HEK293 (cell line): ENCODE results near the gene SOX6.

ENCODE experiments used
- CTCF ChIA-PET: fragments of 350-600 bp; formaldehyde crosslinking; extraction: SDS; loops from one replicate; lab custom pipeline; 2021; ENCODE audit warnings: antibody characterized with exemption; lab: Yijun Ruan, JAX
- POLR2A ChIA-PET: fragments of 300-600 bp; formaldehyde crosslinking; extraction: SDS; loops from one replicate; lab custom pipeline; 2020; ENCODE audit warnings: antibody characterized with exemption, inconsistent platforms; lab: Yijun Ruan, JAX
- H3K27ac ChIP-seq: fragments of 200-500 bp; sonication (Bioruptor generic); 2 replicates; pipeline ENCODE4 v1.5.1; 2014; ENCODE audit warnings: low read depth, low read length, control low read depth, inconsistent platforms; ENCODE audit errors: extremely low read depth
- H3K36me3 ChIP-seq, 2 experiments: fragments of 200-500 bp in 1 of 2; sonication (Bioruptor generic) in 1 of 2; 1 replicate in 1 of 2; 2 replicates in 1 of 2; pipeline ENCODE4 v1.5.1; 2014 to 2017; ENCODE audit warnings: inconsistent platforms in 2 of 2, low read length in 2 of 2; ENCODE audit not compliant: control insufficient read depth in 2 of 2, insufficient read depth in 1 of 2
- H3K4me1 ChIP-seq: fragments of 200-500 bp; sonication (Bioruptor generic); 2 replicates; pipeline ENCODE4 v1.5.1; 2014; ENCODE audit warnings: mild to moderate bottlenecking, low read length, inconsistent platforms; ENCODE audit not compliant: control insufficient read depth, insufficient read depth
- H3K4me3 ChIP-seq: 2 replicates; pipeline ENCODE4 v1.5.1; 2011; ENCODE audit warnings: low read depth, mild to moderate bottlenecking, control low read depth, low read length, moderate library complexity
- H3K9me3 ChIP-seq: fragments of 200-500 bp; sonication (Bioruptor generic); 2 replicates; pipeline ENCODE4 v1.5.1; 2014; ENCODE audit warnings: low read depth, low read length, inconsistent platforms; ENCODE audit not compliant: control insufficient read depth, insufficient read depth
- AEBP2 ChIP-seq: fragments of 450-650 bp; formaldehyde crosslinking; IDR thresholded peaks from 2 replicates; pipeline ENCODE4 v1.5.1; 2016; ENCODE audit warnings: missing biosample characterization, missing genetic modification characterization, borderline replicate concordance
- EGR2 ChIP-seq: fragments of 450-650 bp; formaldehyde crosslinking; IDR thresholded peaks from 2 replicates; pipeline ENCODE4 v1.5.1; 2016; ENCODE audit warnings: low read depth, missing biosample characterization, missing genetic modification characterization
- GLI2 ChIP-seq: fragments of 450-650 bp; formaldehyde crosslinking; IDR thresholded peaks from 2 replicates; pipeline ENCODE4; 2017; ENCODE audit warnings: missing biosample characterization, missing genetic modification characterization, low read depth, borderline replicate concordance
- MEIS1 ChIP-seq: sonication (generic); formaldehyde crosslinking; IDR thresholded peaks from 2 replicates; pipeline ENCODE4 v1.8.1; 2022; ENCODE audit warnings: missing genetic modification reagents, mild to moderate bottlenecking, borderline replicate concordance
- REST ChIP-seq: fragments of 450-650 bp; formaldehyde crosslinking; IDR thresholded peaks from 2 replicates; pipeline ENCODE4 v1.5.1; 2016; ENCODE audit warnings: missing biosample characterization, missing genetic modification characterization
- SALL2 ChIP-seq: fragments of 450-650 bp; formaldehyde crosslinking; IDR thresholded peaks from 2 replicates; pipeline ENCODE4 v1.5.0; 2017; ENCODE audit warnings: missing biosample characterization, mild to moderate bottlenecking, missing genetic modification characterization, borderline replicate concordance
- SCRT1 ChIP-seq: fragments of 450-650 bp; formaldehyde crosslinking; IDR thresholded peaks from 2 replicates; pipeline ENCODE4 v1.5.1; 2016; ENCODE audit warnings: missing biosample characterization, missing genetic modification characterization, borderline replicate concordance
- SETDB1 ChIP-seq: IDR thresholded peaks from one replicate; pipeline ENCODE4 v1.6.1; 2017; ENCODE audit warnings: mild to moderate bottlenecking, low read length, moderate library complexity, mixed read lengths; ENCODE audit not compliant: insufficient read length
- YY1 ChIP-seq: fragments of 450-650 bp; formaldehyde crosslinking; IDR thresholded peaks from 2 replicates; pipeline ENCODE4 v1.5.1; 2018; ENCODE audit warnings: missing biosample characterization, missing genetic modification characterization
- ZBTB44 ChIP-seq: fragments of 450-650 bp; IDR thresholded peaks from 2 replicates; pipeline ENCODE4 v1.5.1; 2018; ENCODE audit warnings: missing biosample characterization, mild to moderate bottlenecking, missing genetic modification characterization
- ZFP37 ChIP-seq: fragments of 450-650 bp; formaldehyde crosslinking; IDR thresholded peaks from 2 replicates; pipeline ENCODE4 v1.5.1; 2016; ENCODE audit warnings: missing biosample characterization, missing genetic modification characterization
- ZNF140 ChIP-seq: fragments of 450-650 bp; formaldehyde crosslinking; IDR thresholded peaks from 2 replicates; pipeline ENCODE4 v1.5.1; 2016; ENCODE audit warnings: missing biosample characterization, missing genetic modification characterization
- ZNF169 ChIP-seq: fragments of 450-650 bp; formaldehyde crosslinking; IDR thresholded peaks from 2 replicates; pipeline ENCODE4 v1.5.1; 2016; ENCODE audit warnings: missing biosample characterization, missing genetic modification characterization
- ZNF311 ChIP-seq: fragments of 450-650 bp; formaldehyde crosslinking; IDR thresholded peaks from 2 replicates; pipeline ENCODE4 v1.5.1; 2017; ENCODE audit warnings: missing biosample characterization, missing genetic modification characterization, borderline replicate concordance
- ZNF335 ChIP-seq: fragments of 450-650 bp; formaldehyde crosslinking; conservative IDR thresholded peaks from 2 replicates; pipeline ENCODE4 v1.5.1; 2016; ENCODE audit warnings: missing biosample characterization, missing genetic modification characterization
- ZNF366 ChIP-seq: fragments of 450-650 bp; formaldehyde crosslinking; conservative IDR thresholded peaks from 2 replicates; pipeline ENCODE4 v1.5.1; 2016; ENCODE audit warnings: missing biosample characterization, missing genetic modification characterization
- ZNF391 ChIP-seq: fragments of 450-650 bp; formaldehyde crosslinking; IDR thresholded peaks from 2 replicates; pipeline ENCODE4 v1.5.1; 2016; ENCODE audit warnings: low read depth, missing biosample characterization, missing genetic modification characterization, borderline replicate concordance
- ZNF48 ChIP-seq: fragments of 450-650 bp; formaldehyde crosslinking; IDR thresholded peaks from 2 replicates; pipeline ENCODE4 v1.5.1; 2016; ENCODE audit warnings: missing biosample characterization, missing genetic modification characterization
- ZNF510 ChIP-seq: fragments of 450-650 bp; formaldehyde crosslinking; IDR thresholded peaks from 2 replicates; pipeline ENCODE4 v1.5.1; 2018; ENCODE audit warnings: mild to moderate bottlenecking, missing genetic modification characterization, missing biosample characterization; ENCODE audit not compliant: insufficient replicate concordance
- ZNF521 ChIP-seq: fragments of 450-650 bp; formaldehyde crosslinking; IDR thresholded peaks from 2 replicates; pipeline ENCODE4 v1.5.1; 2017; ENCODE audit warnings: missing biosample characterization, mild to moderate bottlenecking, missing genetic modification characterization
- ZNF529 ChIP-seq: fragments of 450-650 bp; formaldehyde crosslinking; IDR thresholded peaks from 2 replicates; pipeline ENCODE4 v1.5.1; 2017; ENCODE audit warnings: missing genetic modification characterization, missing biosample characterization; ENCODE audit not compliant: insufficient replicate concordance
- ZNF544 ChIP-seq: fragments of 450-650 bp; formaldehyde crosslinking; IDR thresholded peaks from 2 replicates; pipeline ENCODE4 v1.5.0; 2017; ENCODE audit warnings: missing biosample characterization, missing genetic modification characterization
- ZNF549 ChIP-seq: fragments of 450-650 bp; IDR thresholded peaks from 2 replicates; pipeline ENCODE4 v1.5.1; 2018; ENCODE audit warnings: missing biosample characterization, missing genetic modification characterization, mild to moderate bottlenecking, inconsistent platforms, moderate library complexity
- ZNF624 ChIP-seq: fragments of 450-650 bp; formaldehyde crosslinking; IDR thresholded peaks from 2 replicates; pipeline ENCODE4 v1.5.1; 2017; ENCODE audit warnings: missing biosample characterization, missing genetic modification characterization
- ZNF677 ChIP-seq: fragments of 450-650 bp; IDR thresholded peaks from 2 replicates; pipeline ENCODE4 v1.5.0; 2018; ENCODE audit warnings: missing biosample characterization, mild to moderate bottlenecking, missing genetic modification characterization, moderate library complexity
- ZNF76 ChIP-seq: fragments of 450-650 bp; formaldehyde crosslinking; IDR thresholded peaks from 2 replicates; pipeline ENCODE4; 2016; ENCODE audit warnings: low read depth, missing biosample characterization, missing genetic modification characterization, borderline replicate concordance
- ZSCAN4 ChIP-seq: fragments of 450-650 bp; formaldehyde crosslinking; IDR thresholded peaks from 2 replicates; pipeline ENCODE4 v1.5.1; 2017; ENCODE audit warnings: missing biosample characterization, missing genetic modification characterization

The SOX6 gene

GRCh38 chr11:16091862-16092261 lies 264.5 kb downstream of the SOX6 start:
- TF ChIP-seq ZNF48 (tag by site-specific recombination) (no peak), SETDB1 (no peak), REST (tag by site-specific recombination) (no peak), AEBP2 (tag by site-specific recombination) (no peak), YY1 (no peak), SCRT1 (tag by site-specific recombination) (no peak), ZBTB44 (tag by site-specific recombination) (no peak), ZNF335 (tag by site-specific recombination) (no peak), ZNF140 (tag by site-specific recombination) (no peak), ZNF76 (tag by site-specific recombination) (no peak), ZNF544 (tag by site-specific recombination) (no peak), ZNF510 (tag by site-specific recombination) (no peak)
- Histone ChIP-seq H3K9me3 (no peaks in the 10 kb centered on the region), H3K4me1 (no peaks in the 10 kb centered on the region), H3K36me3 (no peaks in the 10 kb centered on the region), H3K27ac (no peak overlapping the region), H3K4me3 (no peak overlapping the region)
- ChIA-PET POLR2A (no interaction called here), CTCF (interaction anchor here (0.6 to 0.7 kb wide), 2 partner anchors 21 to 280 kb away, joined by 3 read pairs; no protein-coding TSS in a partner anchor)

GRCh38 chr11:16089481-16089880 lies 266.9 kb downstream of the SOX6 start:
- Histone ChIP-seq H3K4me3 (no peak overlapping the region), H3K27ac (no peak overlapping the region), H3K36me3 (no peaks in the 10 kb centered on the region), H3K4me1 (0 out of 2 replicates have a peak, but pooled peaks cover 2% of the 10 kb centered on the region), H3K9me3 (no peaks in the 10 kb centered on the region)
- ChIA-PET CTCF (no interaction called here), POLR2A (no interaction called here)
- TF ChIP-seq ZNF366 (tag by site-specific recombination) (no peak), ZNF529 (tag by site-specific recombination) (no peak), ZNF311 (tag by site-specific recombination) (no peak), EGR2 (tag by site-specific recombination) (no peak), GLI2 (tag by site-specific recombination) (no peak), SALL2 (tag by site-specific recombination) (no peak), ZNF521 (tag by site-specific recombination) (no peak), AEBP2 (tag by site-specific recombination) (no peak), ZNF169 (tag by site-specific recombination) (no peak), ZNF624 (tag by site-specific recombination) (no peak), MEIS1 (CRISPR knock-in tag) (no peak), ZFP37 (tag by site-specific recombination) (no peak), ZNF549 (tag by site-specific recombination) (no peak), ZSCAN4 (tag by site-specific recombination) (no peak), ZNF391 (no peak), ZNF677 (tag by site-specific recombination) (no peak)
